Mesothelial cell of epicardium (in vitro differentiated cells): ENCODE results near the gene PPP1CB. TPM values are rescaled to one million over a fixed set of nuclear protein-coding genes. Genes with fewer than 3 reads are reported as not detected.
A peak's percentile ranks its signal among the peaks of the same experiment; 100 is the strongest.

Experiments
- DNase-seq, 2 experiments: peaks; one replicate each; pipeline ENCODE4 v3.0.0; 2021; ENCODE audit warnings: low spot score in 2 of 2; ENCODE audit not compliant: unreplicated experiment in 2 of 2
- H3K27ac Mint-ChIP-seq: 2 replicates; pipeline ENCODE4 v1.8.0; 2021; ENCODE audit warnings: mixed read lengths
- H3K27me3 Mint-ChIP-seq: 2 replicates; pipeline ENCODE4 v1.8.0; 2021; ENCODE audit warnings: low read depth, mixed read lengths
- H3K36me3 Mint-ChIP-seq: 2 replicates; pipeline ENCODE4 v1.8.0; 2021; ENCODE audit warnings: mixed read lengths
- H3K4me1 Mint-ChIP-seq: 2 replicates; pipeline ENCODE4 v1.8.0; 2021; ENCODE audit warnings: mixed read lengths
- H3K4me3 Mint-ChIP-seq: 2 replicates; pipeline ENCODE4 v1.8.0; 2021; ENCODE audit warnings: mild to moderate bottlenecking, moderate library complexity, mixed read lengths
- H3K9me3 Mint-ChIP-seq: 2 replicates; pipeline ENCODE4 v1.8.0; 2021; ENCODE audit warnings: mixed read lengths
- CTCF ChIP-seq: fragments of 200-600 bp; sonication (generic); IDR thresholded peaks from one replicate; pipeline ENCODE4 v1.5.0; 2021; ENCODE audit warnings: antibody characterized with exemption; ENCODE audit not compliant: unreplicated experiment
- total RNA-seq: library from RNA; stranded (reverse); gene quantifications from 3 replicates; pipeline ENCODE4 v1.2.1, GENCODE V29; 2021

PPP1CB gene
- total RNA-seq, 1 donor from 2014 or later, result 161 TPM

- Mint-ChIP-seq H3K4me3 (no peak overlapping the region), H3K36me3 (peaks cover 57% of the 10 kb centered on the region), H3K9me3 (peaks cover 14% of the 10 kb centered on the region), H3K27me3 (no peaks in the 10 kb centered on the region), H3K27ac (peak overlapping the region; percentile 26), H3K4me1 (peaks cover 1% of the 10 kb centered on the region)
- no peak for DNase-seq
- no peak for TF ChIP-seq CTCF
Measured at GRCh38 chr2:28801726-28802125, 50.1 kb downstream of the PPP1CB start.

- Mint-ChIP-seq H3K4me1 (peaks cover 1% of the 10 kb centered on the region), H3K27ac (peak overlapping the region; percentile 84), H3K36me3 (peaks cover 45% of the 10 kb centered on the region), H3K9me3 (peaks cover 3% of the 10 kb centered on the region), H3K4me3 (no peak overlapping the region), H3K27me3 (no peaks in the 10 kb centered on the region)
- DNase-seq, result no peak
- TF ChIP-seq CTCF, result no peak
Measured at GRCh38 chr2:28802975-28803429, 51.4 kb downstream of the PPP1CB start.

GRCh38 chr2:28809927-28810326 lies 58.3 kb downstream of the PPP1CB start:
- DNase-seq, result no peak
- Mint-ChIP-seq H3K4me1 (no peaks in the 10 kb centered on the region), H3K27ac (no peak overlapping the region), H3K4me3 (peak overlapping the region; percentile 62), H3K9me3 (peaks cover 3% of the 10 kb centered on the region), H3K27me3 (peaks cover 9% of the 10 kb centered on the region), H3K36me3 (peaks cover 13% of the 10 kb centered on the region)
- no peak for TF ChIP-seq CTCF

- Mint-ChIP-seq H3K9me3 (peaks cover 3% of the 10 kb centered on the region), H3K27ac (no peak within 1 kb of the TSS), H3K4me3 (peak within 1 kb of the TSS; percentile 62), H3K36me3 (peaks cover 9% of the 10 kb centered on the region), H3K4me1 (no peaks in the 10 kb centered on the region), H3K27me3 (peaks cover 9% of the 10 kb centered on the region)
- DNase-seq, result peak; percentile 57 to 76
- no peak for TF ChIP-seq CTCF
Measured at GRCh38 chr2:28810384-28811285, 59.0 kb downstream of the PPP1CB start, which contains the start of gene SPDYA. Gene SPDYA (plus strand): TSS chr2:28810834. CDS start chr2:28816015, 5,181 bp downstream.

GRCh38 chr2:28818053-28818452 lies 66.4 kb downstream of the PPP1CB start:
- DNase-seq, result no peak
- H3K9me3 Mint-ChIP-seq, result no peaks in the 10 kb centered on the region
- no peaks in the 10 kb centered on the region for H3K27me3 Mint-ChIP-seq
- no peaks in the 10 kb centered on the region for H3K4me1 Mint-ChIP-seq
- H3K36me3 Mint-ChIP-seq, result no peaks in the 10 kb centered on the region
- no peak overlapping the region for H3K4me3 Mint-ChIP-seq
- TF ChIP-seq CTCF, result no peak
- no peak overlapping the region for H3K27ac Mint-ChIP-seq
